Gastrocnemius medialis (tissue), 4 donors: ENCODE measurements around the gene RASGRP2.

Experiments
- POLR2A ChIP-seq, 2 donors: fragments of 450-650 bp; IDR thresholded peaks; one replicate each; pipeline ENCODE4 v1.6.1; 2017; ENCODE audit warnings: antibody characterized with exemption in 2 of 2, mild to moderate bottlenecking in 2 of 2, moderate library complexity in 2 of 2
- TF ChIP-seq, protein P1 (sequence below), 5 experiments: fragments of 450-650 bp in 3 of 5; fragments of 200-600 bp in 2 of 5; sonication (generic) in 2 of 5; IDR thresholded peaks in 4 of 5; conservative IDR thresholded peaks in 1 of 5; 1 replicate in 4 of 5; 2 replicates in 1 of 5; pipeline ENCODE4 v1.5.1; 2016 to 2019; ENCODE audit warnings: antibody characterized with exemption in 5 of 5, mild to moderate bottlenecking in 3 of 5, moderate library complexity in 3 of 5

DNA sequence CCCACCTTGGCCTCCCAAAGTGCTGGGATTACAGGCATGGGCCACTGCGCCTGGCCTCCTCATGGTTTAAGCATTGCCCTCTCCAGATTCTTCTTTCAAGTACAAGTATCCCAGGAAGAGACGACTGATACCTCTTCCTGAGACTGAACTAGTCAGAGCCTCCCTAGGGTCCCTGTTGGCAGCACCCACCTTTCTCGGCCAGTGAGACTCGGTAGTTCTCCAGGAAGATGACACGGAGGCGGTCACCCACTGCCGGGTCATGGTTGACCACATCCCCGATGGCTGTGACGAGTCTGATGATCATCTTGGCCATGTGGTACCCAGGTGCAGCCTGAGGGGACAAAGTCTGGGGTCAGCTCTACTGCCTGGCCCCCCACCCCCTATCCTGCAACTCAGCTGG, 7.2 kb upstream of the RASGRP2 start:
- TF ChIP-seq, protein P1, sequence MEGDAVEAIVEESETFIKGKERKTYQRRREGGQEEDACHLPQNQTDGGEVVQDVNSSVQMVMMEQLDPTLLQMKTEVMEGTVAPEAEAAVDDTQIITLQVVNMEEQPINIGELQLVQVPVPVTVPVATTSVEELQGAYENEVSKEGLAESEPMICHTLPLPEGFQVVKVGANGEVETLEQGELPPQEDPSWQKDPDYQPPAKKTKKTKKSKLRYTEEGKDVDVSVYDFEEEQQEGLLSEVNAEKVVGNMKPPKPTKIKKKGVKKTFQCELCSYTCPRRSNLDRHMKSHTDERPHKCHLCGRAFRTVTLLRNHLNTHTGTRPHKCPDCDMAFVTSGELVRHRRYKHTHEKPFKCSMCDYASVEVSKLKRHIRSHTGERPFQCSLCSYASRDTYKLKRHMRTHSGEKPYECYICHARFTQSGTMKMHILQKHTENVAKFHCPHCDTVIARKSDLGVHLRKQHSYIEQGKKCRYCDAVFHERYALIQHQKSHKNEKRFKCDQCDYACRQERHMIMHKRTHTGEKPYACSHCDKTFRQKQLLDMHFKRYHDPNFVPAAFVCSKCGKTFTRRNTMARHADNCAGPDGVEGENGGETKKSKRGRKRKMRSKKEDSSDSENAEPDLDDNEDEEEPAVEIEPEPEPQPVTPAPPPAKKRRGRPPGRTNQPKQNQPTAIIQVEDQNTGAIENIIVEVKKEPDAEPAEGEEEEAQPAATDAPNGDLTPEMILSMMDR (IDR thresholded peaks at IDR 0.05 in 4 of 5, conservative IDR thresholded peaks at IDR 0.05 in 1 of 5), result no peak
- no peak for TF ChIP-seq POLR2A (IDR thresholded peaks at IDR 0.05)
